ENCODE data around the gene IL16.

IL16 gene

DNA sequence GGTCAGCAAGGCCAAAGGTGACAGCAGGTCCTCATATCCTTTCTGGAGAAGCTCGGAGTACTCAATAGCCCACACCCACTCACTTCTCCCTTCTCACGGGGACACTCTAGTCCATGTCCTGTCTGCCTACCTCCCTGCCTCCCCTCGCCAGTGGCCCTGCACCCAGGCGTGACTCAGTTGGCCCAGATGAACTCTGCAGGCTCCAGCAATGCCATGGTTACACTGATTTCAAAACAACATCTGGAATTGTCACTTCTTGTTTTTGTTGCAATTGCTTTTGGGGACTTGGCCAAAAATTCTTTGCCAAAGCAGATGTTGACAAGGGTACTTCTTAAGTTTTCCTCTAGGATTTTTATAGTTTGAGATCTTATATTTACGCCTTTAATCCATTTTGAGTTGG lies 13.0 kb downstream of the IL16 start:
- no peak for DNase-seq (ENCODE audit: low spot score)

DNA sequence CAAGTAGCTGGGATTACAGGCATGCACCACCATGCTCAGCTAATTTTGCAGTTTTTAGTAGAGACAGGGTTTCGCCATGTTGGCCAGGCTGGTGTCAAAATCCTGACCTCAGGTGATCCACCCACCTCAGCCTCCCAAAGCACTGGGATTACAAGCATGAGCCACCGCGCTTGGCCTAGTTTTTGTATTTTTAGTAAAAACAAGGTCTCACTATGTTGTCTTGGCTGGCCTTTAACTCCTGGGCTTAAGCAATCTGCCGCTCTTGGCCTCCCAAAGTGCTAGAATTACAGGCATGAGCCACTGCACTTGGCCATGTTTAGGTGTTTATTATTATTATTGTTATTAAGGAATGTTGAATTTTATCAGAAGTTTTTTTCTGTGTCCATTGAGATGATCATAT lies 14.7 kb downstream of the IL16 start:
- DNase-seq (ENCODE audit: low spot score) = no peak

DNA sequence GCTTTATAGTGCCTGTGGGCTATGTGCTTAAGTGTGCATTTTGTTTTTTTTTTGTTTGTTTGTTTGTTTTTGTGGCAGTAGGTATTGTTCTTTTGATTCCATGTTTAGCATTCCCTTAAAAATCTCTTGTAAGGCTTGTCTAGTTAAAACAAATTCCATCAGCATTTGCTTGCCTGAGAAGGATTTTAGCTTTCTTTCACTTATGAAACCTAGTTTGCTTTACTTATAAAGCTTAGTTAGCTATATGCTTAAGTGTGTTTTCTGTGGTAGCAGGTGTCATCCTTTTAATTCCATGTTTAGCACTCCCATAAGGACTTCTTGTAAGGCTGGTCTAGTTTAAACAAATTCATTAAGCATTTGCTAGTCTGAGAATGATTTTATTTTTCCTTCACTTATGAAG lies 17.3 kb downstream of the IL16 start:
- no peak for DNase-seq (ENCODE audit: low spot score)

DNA sequence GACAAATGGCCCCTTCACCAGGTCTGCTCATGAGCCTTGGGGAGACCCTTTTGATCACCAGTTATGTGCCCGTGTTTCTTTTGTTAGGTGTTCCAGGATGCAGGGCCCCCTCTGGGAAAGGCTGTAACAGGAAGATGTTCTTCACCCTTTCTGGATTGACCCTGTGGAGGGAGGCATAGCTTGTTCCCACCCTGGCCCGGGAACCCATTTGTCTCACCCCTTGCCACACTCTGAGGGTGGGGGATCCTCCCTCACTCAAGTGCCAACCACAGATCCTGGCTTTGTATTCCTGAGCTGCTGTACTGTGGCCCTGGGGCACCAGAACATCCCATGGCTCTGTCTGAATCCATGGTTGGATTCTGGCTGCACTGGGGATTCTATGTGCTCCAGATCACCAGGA lies 18.9 kb downstream of the IL16 start:
- DNase-seq (ENCODE audit: low spot score) = no peak

DNA sequence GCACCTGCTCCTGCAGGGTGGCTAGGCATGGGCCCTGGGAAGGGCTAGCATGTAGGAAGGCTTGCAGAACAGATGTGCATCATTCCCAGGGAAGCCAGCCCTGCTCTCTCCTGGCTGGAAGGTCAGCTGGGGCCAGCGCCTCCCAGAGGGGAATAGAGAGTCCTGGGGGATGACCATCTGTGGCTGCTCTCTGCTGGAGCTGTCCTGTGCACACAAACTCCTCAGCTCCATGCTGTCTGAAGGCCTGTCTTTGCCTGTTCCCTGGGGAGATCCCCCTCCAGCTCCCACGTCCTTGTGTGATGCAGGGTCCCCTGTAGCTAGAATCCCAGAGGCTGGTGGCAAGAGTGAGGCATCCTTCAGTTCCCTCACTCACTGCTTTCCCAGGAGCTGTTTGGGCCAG lies 19.3 kb downstream of the IL16 start:
- no peak for DNase-seq (ENCODE audit: low spot score)

DNA sequence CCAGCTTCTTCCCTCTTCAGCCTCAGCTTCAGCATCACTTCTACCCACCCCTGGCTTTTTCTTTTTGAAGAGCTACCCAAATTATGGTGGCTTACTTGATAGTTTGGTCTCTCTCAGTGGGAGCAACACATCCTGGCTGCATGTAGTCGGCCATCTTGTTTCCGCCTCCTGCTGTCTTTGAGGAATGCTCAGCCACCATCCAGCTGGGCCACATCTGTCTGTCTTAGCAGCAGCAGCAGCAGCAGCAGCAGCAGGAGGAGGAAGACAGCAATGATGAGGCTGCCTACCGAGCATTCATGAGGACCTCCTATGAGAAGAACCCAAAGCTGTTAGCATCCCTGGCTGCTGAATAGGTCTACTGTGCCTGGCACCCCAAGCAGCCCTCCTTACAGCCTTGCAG lies 19.7 kb downstream of the IL16 start:
- DNase-seq (ENCODE audit: low spot score) = no peak

DNA sequence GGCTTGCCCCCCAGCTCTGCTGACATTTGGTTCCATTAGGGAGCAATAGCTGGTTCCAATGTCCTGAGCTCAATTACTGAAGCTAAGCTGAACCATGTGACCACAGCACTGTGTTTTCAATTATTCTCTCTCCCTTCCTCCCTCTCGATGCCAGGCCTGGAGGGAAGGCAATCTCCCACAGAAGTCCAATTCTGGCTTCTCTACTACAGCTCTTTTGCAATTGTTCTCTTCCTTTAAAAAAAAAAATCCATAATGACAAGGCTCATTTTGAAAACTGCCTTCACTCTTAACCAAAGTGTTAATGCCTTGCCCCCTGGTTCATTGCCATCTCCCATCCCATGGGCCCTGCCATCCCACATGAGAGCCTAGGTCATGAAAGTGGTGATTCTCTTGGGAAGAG lies 24.8 kb downstream of the IL16 start:
- DNase-seq (ENCODE audit: low spot score) = no peak

DNA sequence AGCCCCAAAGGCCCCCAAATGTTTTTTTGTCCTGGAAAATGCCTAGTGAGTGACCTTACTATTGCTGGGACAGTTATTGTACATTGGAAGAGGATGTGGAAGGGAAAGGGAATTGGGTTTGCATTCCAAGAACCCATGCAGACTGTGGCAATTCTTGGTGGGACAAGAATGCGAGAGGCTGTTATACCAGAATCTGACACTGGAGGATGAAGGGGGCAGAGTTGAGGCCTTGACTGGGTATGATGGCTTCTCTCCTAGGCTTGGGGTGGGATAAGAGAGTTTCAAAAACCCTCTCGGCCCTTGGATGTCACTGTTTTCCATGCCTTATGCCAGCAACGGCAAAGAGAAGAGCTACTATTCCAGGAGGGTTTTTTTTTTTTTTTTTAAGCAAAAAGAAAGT lies 25.3 kb downstream of the IL16 start:
- DNase-seq (ENCODE audit: low spot score) = no peak

DNA sequence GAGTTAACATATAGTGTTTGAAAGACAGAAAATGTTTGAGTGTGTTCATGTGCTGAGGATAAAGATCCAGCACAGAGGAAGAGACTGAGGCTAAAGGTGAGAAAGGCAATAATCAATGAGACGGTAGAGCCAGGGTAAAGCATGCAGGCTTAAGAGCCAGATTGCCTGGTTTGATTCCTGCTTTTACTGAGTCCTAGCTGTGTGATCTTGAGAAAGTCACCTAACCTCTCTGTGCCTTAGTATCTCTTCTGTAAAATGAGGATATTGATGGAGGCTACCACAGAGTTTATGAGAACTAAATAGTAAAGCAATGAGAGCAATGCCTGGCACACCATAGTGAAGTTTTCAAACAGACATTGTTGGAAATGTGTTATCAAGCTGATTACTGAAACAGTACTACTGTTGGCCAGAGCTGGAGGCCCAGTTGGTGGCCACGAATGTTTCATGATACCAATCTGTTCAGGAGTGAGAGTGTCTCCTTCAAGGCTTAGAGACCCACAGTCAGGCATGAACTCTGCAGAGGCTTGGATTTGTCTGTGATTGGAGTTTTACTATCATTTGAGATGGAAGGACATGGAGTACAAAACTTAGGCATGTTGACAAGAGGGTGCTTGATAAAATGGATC lies 26.8 kb downstream of the IL16 start:
- DNase-seq (ENCODE audit: low spot score) = no peak

DNA sequence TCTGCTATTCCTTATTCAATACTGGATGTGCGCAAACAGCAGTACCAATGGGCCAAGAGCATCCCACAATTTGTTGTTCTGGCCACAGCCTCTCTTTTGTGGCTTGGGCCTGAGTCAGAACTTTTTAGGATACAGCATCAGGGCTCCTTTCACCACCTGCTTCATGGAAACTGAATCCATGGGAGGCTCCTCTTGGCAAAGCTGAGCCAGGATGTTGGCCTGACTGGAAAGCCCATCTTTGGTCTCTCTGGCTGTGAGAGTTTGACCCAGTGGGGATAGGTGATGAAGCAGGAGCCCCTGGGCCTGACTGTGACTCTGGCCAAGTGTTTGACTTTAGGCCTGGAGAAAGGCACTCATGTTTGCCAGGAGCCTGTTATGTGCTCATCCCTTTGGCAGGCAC lies 27.6 kb downstream of the IL16 start:
- no peak for DNase-seq (ENCODE audit: low spot score)

DNA sequence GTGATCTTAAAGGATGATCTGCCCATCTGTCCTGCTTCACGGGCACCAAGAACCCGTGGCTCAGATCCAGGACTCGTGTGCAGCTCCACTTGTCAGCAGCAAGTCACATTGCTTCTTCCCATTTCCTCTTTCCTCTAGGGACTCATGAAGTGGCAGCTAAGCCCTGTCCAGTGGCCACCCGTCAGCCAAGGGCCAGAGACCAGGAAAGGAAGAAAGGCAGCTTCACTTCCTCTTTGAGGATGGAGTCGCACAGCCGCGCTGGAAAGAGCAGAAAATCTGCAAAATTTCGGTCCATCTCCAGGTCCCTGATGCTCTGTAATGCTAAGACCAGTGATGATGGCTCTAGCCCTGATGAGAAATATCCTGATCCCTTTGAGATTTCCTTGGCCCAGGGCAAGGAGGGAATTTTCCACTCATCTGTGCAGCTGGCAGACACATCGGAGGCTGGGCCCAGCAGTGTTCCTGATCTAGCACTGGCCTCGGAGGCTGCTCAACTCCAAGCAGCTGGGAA lies 28.5 kb downstream of the IL16 start:
- DNase-seq (ENCODE audit: low spot score) = no peak

DNA sequence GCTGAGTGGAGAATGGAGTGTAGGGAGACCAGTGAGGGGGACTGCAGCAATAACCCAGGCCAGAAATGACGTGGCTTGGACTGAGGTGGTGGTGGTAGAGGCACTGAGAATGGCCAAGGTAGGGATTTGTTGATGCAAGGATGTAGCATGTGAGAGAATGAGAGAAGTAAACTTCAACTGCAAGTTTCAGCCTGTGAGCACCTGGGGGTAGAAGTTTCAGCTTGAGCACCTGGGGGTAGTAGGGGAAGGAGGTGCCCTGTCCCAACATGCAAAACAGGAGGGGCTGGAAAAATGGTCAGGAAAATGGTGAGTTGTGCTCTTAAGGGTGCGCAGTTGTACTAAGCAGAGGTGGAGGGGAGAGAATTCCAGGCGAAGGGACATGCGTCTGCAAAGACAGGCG lies 31.0 kb downstream of the IL16 start:
- no peak for DNase-seq (ENCODE audit: low spot score)

DNA sequence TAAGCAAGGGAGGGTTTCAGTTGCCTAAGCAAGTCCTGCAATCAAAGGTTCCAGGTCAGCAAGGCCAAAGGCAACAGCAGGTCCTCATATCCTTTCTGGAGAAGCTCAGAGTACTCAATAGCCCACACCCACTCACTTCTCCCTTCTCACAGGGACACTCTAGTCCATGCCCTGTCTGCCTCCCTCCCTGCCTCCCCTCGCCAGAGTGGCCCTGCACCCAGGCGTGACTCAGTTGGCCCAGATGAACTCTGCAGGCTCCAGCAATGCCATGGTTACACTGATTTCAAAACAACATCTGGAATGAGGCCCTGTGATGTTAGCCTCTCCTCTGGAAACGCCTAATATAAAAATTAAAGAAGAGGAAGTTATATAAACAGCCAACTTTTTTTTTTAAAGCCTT lies 32.9 kb downstream of the IL16 start:
- no peak for DNase-seq (ENCODE audit: low spot score)

DNA sequence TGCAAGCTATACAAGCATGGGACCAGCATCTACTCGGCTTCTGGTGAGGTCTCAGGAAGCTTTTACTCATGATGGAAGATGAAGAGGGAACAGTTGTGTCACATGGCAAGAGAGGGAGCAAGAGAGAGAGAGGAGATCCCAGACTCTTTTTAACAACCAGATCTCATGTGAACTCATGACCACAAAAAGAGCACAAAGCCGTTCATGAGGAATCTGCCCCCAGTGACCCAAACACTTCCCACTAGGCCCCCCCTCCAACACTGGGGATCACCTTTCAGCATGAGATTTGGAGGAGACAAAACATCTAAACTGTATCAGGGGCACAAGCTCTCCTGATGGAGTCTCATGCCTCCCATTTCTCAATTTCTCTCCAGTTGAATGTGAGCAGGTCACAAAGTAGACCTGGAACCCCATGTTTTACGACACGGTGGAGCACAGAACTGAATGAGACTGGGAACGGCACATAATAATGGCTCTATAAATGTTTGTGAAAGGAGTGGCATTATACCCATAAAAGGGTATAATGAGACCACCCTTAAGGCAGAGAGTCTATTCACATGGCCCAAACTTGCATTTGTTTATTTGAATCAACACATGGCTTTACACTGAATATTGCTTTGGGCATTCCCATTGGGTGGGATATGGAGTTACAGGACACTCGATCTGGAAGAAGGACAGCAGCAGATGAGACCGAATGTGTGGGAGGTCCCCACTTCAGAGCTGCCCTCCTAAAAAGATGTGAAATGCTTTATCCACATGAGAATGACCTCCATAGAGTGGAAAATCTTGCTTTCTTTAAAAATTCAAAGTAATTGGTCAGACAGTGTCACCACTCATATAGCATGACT lies 38.8 kb downstream of the IL16 start:
- DNase-seq (ENCODE audit: low spot score) = no peak

DNA sequence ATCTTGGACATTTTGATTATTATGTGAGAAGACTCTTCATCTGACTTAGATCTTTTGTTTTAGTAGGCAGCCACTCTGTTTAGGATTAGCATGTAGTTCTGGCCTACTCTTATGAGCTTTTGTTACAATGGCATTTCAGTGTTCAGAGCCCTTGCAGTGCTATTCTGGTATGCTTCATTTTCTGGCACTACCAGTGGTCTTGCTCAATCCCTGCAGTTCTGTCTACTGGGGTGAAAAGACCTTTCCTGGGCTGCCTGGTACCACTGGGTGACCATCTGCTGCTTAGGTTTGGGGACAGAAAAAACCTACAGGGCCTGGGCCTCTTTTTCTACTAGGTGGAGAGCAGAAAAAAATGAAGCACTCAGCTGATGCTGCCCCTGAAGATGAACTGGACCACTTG lies 42.5 kb downstream of the IL16 start:
- DNase-seq (ENCODE audit: low spot score) = no peak

DNA sequence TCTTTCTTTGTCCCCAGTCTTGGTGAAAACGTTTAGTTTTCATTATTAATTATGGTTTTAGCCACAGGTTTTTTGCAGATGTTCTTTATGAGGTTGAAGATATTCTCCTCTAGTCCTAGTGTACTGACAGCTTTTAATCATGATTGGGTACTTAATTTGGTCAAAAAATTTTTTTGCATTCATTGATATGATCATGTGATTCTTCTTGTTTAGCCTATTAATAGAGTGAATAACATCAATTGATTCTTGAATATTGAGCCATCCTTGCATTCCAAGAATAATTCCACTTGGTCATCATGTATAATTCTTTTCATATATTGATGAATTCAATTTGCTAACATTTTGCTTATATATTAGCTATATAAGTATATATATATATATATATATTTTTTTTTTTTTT lies 46.1 kb downstream of the IL16 start:
- DNase-seq (ENCODE audit: low spot score) = no peak

DNA sequence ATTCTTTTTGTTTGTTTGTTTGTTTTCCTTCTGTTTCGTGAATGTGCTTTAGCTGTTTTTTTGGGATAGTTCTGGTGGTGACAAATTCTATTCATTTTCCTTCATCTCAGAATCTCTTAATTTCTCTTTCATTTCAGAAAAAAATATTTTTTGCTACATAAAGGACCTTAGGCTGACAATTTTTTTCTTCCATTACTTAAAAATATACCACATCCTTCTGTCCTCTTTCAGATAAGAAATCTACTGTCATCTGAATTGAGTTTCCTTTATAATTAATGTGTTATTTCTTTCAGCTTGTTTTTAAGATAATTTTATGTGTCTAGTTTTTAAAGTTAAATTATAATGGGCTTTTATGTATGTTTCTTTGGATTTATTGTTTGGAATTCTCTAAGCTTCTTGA lies 47.6 kb downstream of the IL16 start:
- no peak for DNase-seq (ENCODE audit: low spot score)

DNA sequence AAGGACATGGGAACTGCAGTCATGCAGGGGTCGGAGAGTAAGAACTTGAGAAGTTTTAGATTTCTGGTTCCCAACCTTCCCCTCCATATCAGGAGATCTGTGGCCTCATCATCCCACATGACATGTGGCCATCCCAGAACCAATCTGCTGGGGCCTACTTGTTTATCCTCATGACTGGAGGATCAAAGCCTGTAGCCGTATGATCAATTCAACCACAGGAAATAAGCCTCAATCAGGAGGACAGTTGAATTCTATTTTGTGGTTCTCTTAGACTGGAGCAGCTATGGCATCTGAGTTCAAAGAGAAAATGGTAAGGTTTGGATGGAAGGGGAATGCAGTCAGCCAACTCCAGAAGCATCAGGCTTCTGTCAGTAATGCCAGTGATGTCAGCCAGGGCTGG lies 57.2 kb downstream of the IL16 start:
- no peak for DNase-seq (ENCODE audit: low spot score)

DNA sequence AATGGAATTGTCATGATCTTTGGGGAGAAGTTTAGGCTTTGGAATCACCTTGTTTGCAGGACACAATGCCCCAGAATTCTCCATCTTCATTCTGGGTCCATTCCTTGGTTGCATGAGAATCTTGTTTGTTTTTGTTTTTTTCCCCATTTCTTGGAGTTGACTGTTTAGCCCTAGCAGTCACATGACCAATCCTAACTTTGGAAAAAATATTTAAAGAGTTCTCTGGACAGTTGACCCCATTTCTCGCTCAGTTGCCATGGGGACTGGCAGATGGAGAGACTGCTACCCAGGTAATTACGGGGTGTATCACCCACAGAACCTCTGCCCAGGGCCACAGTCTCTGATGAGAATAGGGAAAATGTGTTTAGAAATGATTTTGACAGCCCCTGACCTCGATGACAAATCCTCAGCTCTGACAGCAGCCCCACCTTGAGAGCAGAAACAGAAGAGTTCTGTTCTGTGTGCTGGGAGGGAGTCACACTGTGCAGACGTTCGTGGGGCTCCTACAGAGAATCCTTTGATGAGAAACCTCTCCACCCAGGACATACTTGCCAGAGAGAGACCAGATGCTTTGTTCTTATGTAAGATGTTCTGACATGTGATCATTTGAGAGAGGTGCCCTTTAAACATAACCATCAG lies 57.7 kb downstream of the IL16 start:
- DNase-seq (ENCODE audit: low spot score) = no peak

DNA sequence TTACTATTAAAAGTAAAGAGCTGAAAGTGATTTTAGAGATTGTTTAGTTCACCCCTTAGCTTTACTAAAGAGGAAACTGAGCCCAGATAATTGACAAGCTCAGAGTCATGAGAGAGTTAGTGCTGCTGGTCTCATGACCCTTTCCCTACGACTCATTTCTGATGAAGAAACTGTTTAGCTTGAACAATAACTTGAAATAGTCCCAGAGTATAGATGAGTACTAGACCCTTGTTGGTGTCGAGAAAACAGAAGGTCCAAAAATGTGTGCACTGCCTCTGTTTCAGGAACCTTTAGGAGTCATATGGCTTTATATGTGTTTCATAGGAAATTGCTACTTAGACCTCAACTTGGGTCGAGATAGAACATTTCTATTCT lies 58.2 kb downstream of the IL16 start:
- no peak for DNase-seq (ENCODE audit: low spot score)

DNA sequence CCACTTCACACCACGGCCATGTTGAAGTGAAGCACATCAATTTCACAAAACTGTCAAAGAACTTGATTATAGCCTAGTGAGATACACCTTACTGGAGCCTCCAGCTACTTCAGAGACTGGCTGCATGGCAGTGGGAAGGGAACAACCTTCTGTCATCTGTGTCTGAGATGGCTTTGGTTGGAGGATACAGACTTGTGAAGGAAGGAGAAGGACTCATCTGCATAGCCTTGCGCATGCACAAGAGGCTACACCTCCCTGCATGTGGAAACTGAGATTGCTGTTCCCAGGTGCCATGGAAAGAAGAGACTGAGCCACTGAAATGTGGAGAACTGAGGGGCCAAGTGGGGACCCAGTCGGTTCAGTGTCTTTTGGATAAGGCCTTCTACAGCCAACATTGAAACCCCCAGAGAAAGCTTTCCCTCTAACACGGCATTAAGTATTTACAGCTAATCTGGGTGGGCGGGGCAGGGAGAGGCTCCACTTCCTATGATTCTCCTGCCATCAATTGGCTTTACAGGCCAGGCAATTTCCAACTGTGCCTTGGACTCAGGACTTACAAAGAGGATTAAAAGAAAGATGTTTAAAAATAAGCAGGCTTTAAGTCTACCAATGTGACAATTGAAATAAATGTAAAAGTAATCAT lies 58.8 kb downstream of the IL16 start:
- DNase-seq (ENCODE audit: low spot score) = no peak

DNA sequence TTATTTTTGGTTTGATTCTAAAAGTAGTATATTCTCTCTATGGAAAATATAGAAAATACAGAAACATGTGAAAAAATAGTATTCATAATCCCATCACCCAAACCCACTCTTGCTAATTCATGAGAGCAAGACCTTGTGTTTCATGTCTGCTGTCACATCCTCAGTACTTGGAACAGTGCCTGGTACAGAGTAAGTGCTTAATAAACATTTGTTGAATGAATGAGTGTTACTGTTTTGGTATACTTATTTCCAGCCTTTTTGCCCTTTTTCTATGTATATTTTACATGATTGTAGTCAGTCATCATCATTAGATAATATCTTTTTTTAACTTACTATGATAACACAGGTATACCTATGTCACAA lies 59.3 kb downstream of the IL16 start:
- no peak for DNase-seq (ENCODE audit: low spot score)

DNA sequence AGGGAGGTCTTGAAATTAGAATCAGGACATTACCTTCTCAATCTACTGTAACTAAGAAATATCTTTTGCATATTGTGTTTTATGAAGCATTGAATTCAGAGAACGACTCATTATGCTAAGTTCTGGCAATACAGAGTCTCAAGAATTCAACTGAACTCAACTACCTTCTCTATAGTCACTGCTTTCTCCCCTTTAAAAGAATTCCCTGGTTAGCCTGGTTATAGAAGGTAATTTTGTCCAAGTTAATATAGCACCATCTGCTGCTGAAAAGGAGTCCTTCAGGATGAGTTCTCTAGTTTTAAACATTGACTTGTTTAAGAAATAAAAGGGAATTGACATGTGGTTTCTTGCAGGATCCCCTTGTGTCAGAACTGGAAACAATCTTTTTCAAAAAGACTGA lies 60.2 kb downstream of the IL16 start:
- DNase-seq (ENCODE audit: low spot score) = peak; percentile 31
